ENCODE data around the gene SMAP2.

DNA sequence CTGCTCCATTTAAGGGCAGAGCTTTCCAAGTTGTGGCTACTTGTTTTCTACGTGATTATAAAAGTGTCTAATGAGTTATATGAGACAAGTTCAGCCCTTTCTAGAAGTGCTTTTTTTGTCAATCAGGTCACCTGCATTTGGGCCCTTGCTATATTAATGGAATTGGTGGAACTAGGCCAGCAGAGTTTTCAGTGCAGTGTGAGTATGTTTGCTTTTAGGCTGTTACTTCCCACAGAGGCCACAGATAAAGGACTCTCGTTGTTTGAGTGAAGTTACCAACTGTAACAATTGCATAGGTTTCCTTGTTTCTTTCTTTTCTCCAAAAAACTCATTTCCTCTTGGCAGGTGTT, 10.9 kb downstream of the SMAP2 start:
- TF ChIP-seq RAD21 (IDR thresholded peaks at IDR 0.05; ENCODE audit: low read depth) (no peak), YY1 (IDR thresholded peaks at IDR 0.05; ENCODE audit: low read depth) (no peak)

Measured in Ishikawa (cell line).